ENCODE measurements around the gene MBL2.

Gene MBL2

GRCh38 chr10:52775132-52775647 lies 2.6 kb upstream of the MBL2 start:
- Histone ChIP-seq H3K36me3 (ENCODE audit: insufficient read depth, low read length) (no peaks in the 10 kb centered on the region), H2AFZ (ENCODE audit: low read length) (no peak overlapping the region), H4K20me1 (ENCODE audit: insufficient read depth, low read length) (no peaks in the 10 kb centered on the region), H3K4me1 (ENCODE audit: insufficient read depth, low read length, severe bottlenecking) (no peaks in the 10 kb centered on the region), H3K27me3 (ENCODE audit: insufficient read depth, low read length) (no peaks in the 10 kb centered on the region), H3K9ac (ENCODE audit: low read length) (no peak overlapping the region), H3K4me2 (ENCODE audit: low read length) (no peak overlapping the region), H3K9me2 (ENCODE audit: low read depth, low read length) (no peaks in the 10 kb centered on the region), H3K4me3 (ENCODE audit: low read depth, low read length, poor library complexity, severe bottlenecking) (no peak overlapping the region), H3F3A (ENCODE audit: insufficient read depth, low read length) (no peaks in the 10 kb centered on the region), H3K9me3 (ENCODE audit: low read length) (no peaks in the 10 kb centered on the region), H3K27ac (ENCODE audit: low read depth, low read length, poor library complexity, severe bottlenecking) (no peak overlapping the region), H3K79me2 (ENCODE audit: insufficient read depth, low read length) (no peaks in the 10 kb centered on the region)
- TF ChIP-seq CTCF (IDR thresholded peaks at IDR 0.05; ENCODE audit: low read length) (no peak), EZH2 (IDR thresholded peaks at IDR 0.05; ENCODE audit: borderline replicate concordance, low read length) (no peak)

DNA sequence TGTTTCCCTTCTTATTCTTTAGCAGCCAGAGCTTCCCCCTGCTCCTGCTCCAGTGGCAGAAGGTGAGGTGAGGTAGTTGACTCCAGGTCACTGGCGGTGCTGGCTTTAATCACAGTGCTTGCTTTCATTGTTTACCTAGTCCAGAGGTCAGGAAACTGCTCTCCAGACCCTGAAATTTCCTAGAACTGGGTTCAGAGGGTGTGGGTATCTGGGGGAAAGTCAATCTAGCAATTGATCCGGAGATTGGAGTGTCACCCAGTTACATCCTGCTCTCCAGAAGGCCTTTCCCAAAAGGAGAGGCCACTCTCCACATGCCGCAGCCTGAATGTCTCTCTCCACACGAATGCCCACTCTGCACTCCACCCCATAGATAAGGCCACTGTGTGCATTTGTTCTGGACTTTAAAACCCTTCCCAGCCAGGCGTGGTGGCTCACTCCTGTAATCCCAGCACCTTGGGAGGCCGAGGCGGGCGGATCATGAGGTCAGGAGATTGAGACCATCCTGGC lies 2.1 kb upstream of the MBL2 start:
- no peaks in the 10 kb centered on the region for H3K4me1 ChIP-seq (ENCODE audit: insufficient read depth, low read length, severe bottlenecking)
- H3F3A ChIP-seq (ENCODE audit: insufficient read depth, low read length), result no peaks in the 10 kb centered on the region
- H3K36me3 ChIP-seq (ENCODE audit: insufficient read depth, low read length), result no peaks in the 10 kb centered on the region
- no peaks in the 10 kb centered on the region for H3K9me3 ChIP-seq (ENCODE audit: low read length)
- no peaks in the 10 kb centered on the region for H3K79me2 ChIP-seq (ENCODE audit: insufficient read depth, low read length)
- TF ChIP-seq CTCF (IDR thresholded peaks at IDR 0.05; ENCODE audit: low read length), result no peak
- TF ChIP-seq EZH2 (IDR thresholded peaks at IDR 0.05; ENCODE audit: borderline replicate concordance, low read length), result no peak
- H3K9ac ChIP-seq (ENCODE audit: low read length), result no peak overlapping the region
- no peak overlapping the region for H3K27ac ChIP-seq (ENCODE audit: low read depth, low read length, poor library complexity, severe bottlenecking)
- no peaks in the 10 kb centered on the region for H4K20me1 ChIP-seq (ENCODE audit: insufficient read depth, low read length)
- no peaks in the 10 kb centered on the region for H3K27me3 ChIP-seq (ENCODE audit: insufficient read depth, low read length)
- no peak overlapping the region for H2AFZ ChIP-seq (ENCODE audit: low read length)
- H3K4me2 ChIP-seq (ENCODE audit: low read length), result no peak overlapping the region
- no peak overlapping the region for H3K4me3 ChIP-seq (ENCODE audit: low read depth, low read length, poor library complexity, severe bottlenecking)
- H3K9me2 ChIP-seq (ENCODE audit: low read depth, low read length), result no peaks in the 10 kb centered on the region

DNA sequence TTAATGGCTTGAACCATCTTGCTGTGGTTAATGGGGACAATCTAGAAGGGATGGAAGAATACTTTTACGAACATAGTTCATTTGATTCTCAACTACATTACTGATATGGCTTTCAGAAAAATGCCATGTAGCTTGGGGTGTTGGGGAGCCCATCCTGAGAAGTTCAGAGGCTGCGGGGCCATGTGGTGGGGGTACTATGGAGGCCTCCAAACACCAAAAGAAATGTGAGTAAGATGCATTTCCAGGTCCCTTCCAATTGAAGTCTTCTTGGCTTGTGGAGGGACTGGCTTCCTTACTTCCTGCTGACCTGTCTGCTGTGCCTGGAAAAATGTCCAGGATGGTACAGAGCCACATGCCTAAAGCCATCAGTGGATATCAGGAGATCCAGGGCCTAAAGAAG lies 1.6 kb upstream of the MBL2 start:
- Histone ChIP-seq H3K36me3 (ENCODE audit: insufficient read depth, low read length) (no peaks in the 10 kb centered on the region), H3K79me2 (ENCODE audit: insufficient read depth, low read length) (no peaks in the 10 kb centered on the region), H3K4me2 (ENCODE audit: low read length) (no peak overlapping the region), H3K27ac (ENCODE audit: low read depth, low read length, poor library complexity, severe bottlenecking) (no peak overlapping the region), H3K9ac (ENCODE audit: low read length) (no peak overlapping the region), H3K27me3 (ENCODE audit: insufficient read depth, low read length) (no peaks in the 10 kb centered on the region), H3K4me1 (ENCODE audit: insufficient read depth, low read length, severe bottlenecking) (no peaks in the 10 kb centered on the region), H3K4me3 (ENCODE audit: low read depth, low read length, poor library complexity, severe bottlenecking) (no peak overlapping the region), H3K9me3 (ENCODE audit: low read length) (no peaks in the 10 kb centered on the region), H3K9me2 (ENCODE audit: low read depth, low read length) (no peaks in the 10 kb centered on the region), H2AFZ (ENCODE audit: low read length) (no peak overlapping the region), H4K20me1 (ENCODE audit: insufficient read depth, low read length) (no peaks in the 10 kb centered on the region), H3F3A (ENCODE audit: insufficient read depth, low read length) (no peaks in the 10 kb centered on the region)
- TF ChIP-seq EZH2 (IDR thresholded peaks at IDR 0.05; ENCODE audit: borderline replicate concordance, low read length), result no peak
- TF ChIP-seq CTCF (IDR thresholded peaks at IDR 0.05; ENCODE audit: low read length), result no peak
